ENCODE results near the gene HELLS.
"Not testable (repeated sequence)": the region's sequence is repeated elsewhere in the genome, so short reads cannot be mapped to it uniquely, and the experiment has no call there.

The HELLS gene

GRCh38 chr10:94546049-94546900, 687 bp downstream of the HELLS start:
- DNase-seq, result no peak
- peak overlapping the region; percentile 58 for H3K27ac ChIP-seq (ENCODE audit: insufficient read depth, low read length, poor library complexity, severe bottlenecking)

GRCh38 chr10:94546901-94547185, 1.3 kb downstream of the HELLS start:
- no peak overlapping the region for H3K27ac ChIP-seq (ENCODE audit: insufficient read depth, low read length, poor library complexity, severe bottlenecking)
- H3K4me1 ChIP-seq (ENCODE audit: control insufficient read depth, insufficient read depth, low read length, poor library complexity, severe bottlenecking), result no peaks in the 10 kb centered on the region
- H3K36me3 ChIP-seq (ENCODE audit: control insufficient read depth, insufficient read depth, low read length), result no peaks in the 10 kb centered on the region
- no peaks in the 10 kb centered on the region for H3K9me3 ChIP-seq (ENCODE audit: control insufficient read depth, low read length)
- no peak for DNase-seq
- H3K4me3 ChIP-seq (ENCODE audit: insufficient read depth, low read depth, low read length, poor library complexity, severe bottlenecking), result peak overlapping the region; percentile 98
- no peaks in the 10 kb centered on the region for H3K27me3 ChIP-seq (replicated peaks; ENCODE audit: control insufficient read depth, insufficient read depth, low read length, poor library complexity, severe bottlenecking)

More at GRCh38 chr10:94546049-94546900, 687 bp downstream of the HELLS start:
- Histone ChIP-seq H3K9me3 (ENCODE audit: control insufficient read depth, low read length) (no peaks in the 10 kb centered on the region), H3K27me3 (replicated peaks; ENCODE audit: control insufficient read depth, insufficient read depth, low read length, poor library complexity, severe bottlenecking) (no peaks in the 10 kb centered on the region), H3K4me1 (ENCODE audit: control insufficient read depth, insufficient read depth, low read length, poor library complexity, severe bottlenecking) (no peaks in the 10 kb centered on the region), H3K4me3 (ENCODE audit: insufficient read depth, low read depth, low read length, poor library complexity, severe bottlenecking) (peak overlapping the region; percentile 98), H3K36me3 (ENCODE audit: control insufficient read depth, insufficient read depth, low read length) (no peaks in the 10 kb centered on the region)

GRCh38 chr10:94549221-94549620, 3.6 kb downstream of the HELLS start:
- Histone ChIP-seq H3K4me3 (ENCODE audit: insufficient read depth, low read depth, low read length, poor library complexity, severe bottlenecking) (no peak overlapping the region), H3K9me3 (ENCODE audit: control insufficient read depth, low read length) (no peaks in the 10 kb centered on the region), H3K4me1 (ENCODE audit: control insufficient read depth, insufficient read depth, low read length, poor library complexity, severe bottlenecking) (no peaks in the 10 kb centered on the region), H3K27me3 (replicated peaks; ENCODE audit: control insufficient read depth, insufficient read depth, low read length, poor library complexity, severe bottlenecking) (no peaks in the 10 kb centered on the region), H3K36me3 (ENCODE audit: control insufficient read depth, insufficient read depth, low read length) (no peaks in the 10 kb centered on the region), H3K27ac (ENCODE audit: insufficient read depth, low read length, poor library complexity, severe bottlenecking) (no peak overlapping the region)
- no peak for DNase-seq

GRCh38 chr10:94567714-94568307, 22.2 kb downstream of the HELLS start:
- not testable (repeated sequence) for H3K36me3 ChIP-seq (ENCODE audit: control insufficient read depth, insufficient read depth, low read length); H3K9me3 ChIP-seq (ENCODE audit: control insufficient read depth, low read length); H3K27me3 ChIP-seq (replicated peaks; ENCODE audit: control insufficient read depth, insufficient read depth, low read length, poor library complexity, severe bottlenecking); H3K4me3 ChIP-seq (ENCODE audit: insufficient read depth, low read depth, low read length, poor library complexity, severe bottlenecking); DNase-seq; H3K27ac ChIP-seq (ENCODE audit: insufficient read depth, low read length, poor library complexity, severe bottlenecking); H3K4me1 ChIP-seq (ENCODE audit: control insufficient read depth, insufficient read depth, low read length, poor library complexity, severe bottlenecking)

- Histone ChIP-seq H3K27me3 (replicated peaks; ENCODE audit: control insufficient read depth, insufficient read depth, low read length, poor library complexity, severe bottlenecking) (no peaks in the 10 kb centered on the region), H3K27ac (ENCODE audit: insufficient read depth, low read length, poor library complexity, severe bottlenecking) (no peak overlapping the region), H3K9me3 (ENCODE audit: control insufficient read depth, low read length) (no peaks in the 10 kb centered on the region), H3K4me1 (ENCODE audit: control insufficient read depth, insufficient read depth, low read length, poor library complexity, severe bottlenecking) (no peaks in the 10 kb centered on the region), H3K4me3 (ENCODE audit: insufficient read depth, low read depth, low read length, poor library complexity, severe bottlenecking) (no peak overlapping the region), H3K36me3 (ENCODE audit: control insufficient read depth, insufficient read depth, low read length) (no peaks in the 10 kb centered on the region)
- no peak for DNase-seq
Observed at GRCh38 chr10:94571081-94571480, 25.5 kb downstream of the HELLS start.

- Histone ChIP-seq H3K36me3 (ENCODE audit: control insufficient read depth, insufficient read depth, low read length) (no peaks in the 10 kb centered on the region), H3K27ac (ENCODE audit: insufficient read depth, low read length, poor library complexity, severe bottlenecking) (no peak overlapping the region), H3K4me1 (ENCODE audit: control insufficient read depth, insufficient read depth, low read length, poor library complexity, severe bottlenecking) (no peaks in the 10 kb centered on the region), H3K9me3 (ENCODE audit: control insufficient read depth, low read length) (no peaks in the 10 kb centered on the region), H3K4me3 (ENCODE audit: insufficient read depth, low read depth, low read length, poor library complexity, severe bottlenecking) (no peak overlapping the region), H3K27me3 (replicated peaks; ENCODE audit: control insufficient read depth, insufficient read depth, low read length, poor library complexity, severe bottlenecking) (no peaks in the 10 kb centered on the region)
- no peak for DNase-seq
Observed at GRCh38 chr10:94571528-94571927, 25.9 kb downstream of the HELLS start.

GRCh38 chr10:94578790-94579189, 33.2 kb downstream of the HELLS start:
- no peaks in the 10 kb centered on the region for H3K27me3 ChIP-seq (replicated peaks; ENCODE audit: control insufficient read depth, insufficient read depth, low read length, poor library complexity, severe bottlenecking)
- H3K27ac ChIP-seq (ENCODE audit: insufficient read depth, low read length, poor library complexity, severe bottlenecking), result no peak overlapping the region
- no peaks in the 10 kb centered on the region for H3K9me3 ChIP-seq (ENCODE audit: control insufficient read depth, low read length)
- no peaks in the 10 kb centered on the region for H3K4me1 ChIP-seq (ENCODE audit: control insufficient read depth, insufficient read depth, low read length, poor library complexity, severe bottlenecking)
- no peak overlapping the region for H3K4me3 ChIP-seq (ENCODE audit: insufficient read depth, low read depth, low read length, poor library complexity, severe bottlenecking)
- no peaks in the 10 kb centered on the region for H3K36me3 ChIP-seq (ENCODE audit: control insufficient read depth, insufficient read depth, low read length)
- DNase-seq, result no peak

- Histone ChIP-seq H3K4me1 (ENCODE audit: control insufficient read depth, insufficient read depth, low read length, poor library complexity, severe bottlenecking) (no peaks in the 10 kb centered on the region), H3K4me3 (ENCODE audit: insufficient read depth, low read depth, low read length, poor library complexity, severe bottlenecking) (no peak overlapping the region), H3K27ac (ENCODE audit: insufficient read depth, low read length, poor library complexity, severe bottlenecking) (no peak overlapping the region), H3K27me3 (replicated peaks; ENCODE audit: control insufficient read depth, insufficient read depth, low read length, poor library complexity, severe bottlenecking) (no peaks in the 10 kb centered on the region), H3K9me3 (ENCODE audit: control insufficient read depth, low read length) (no peaks in the 10 kb centered on the region), H3K36me3 (ENCODE audit: control insufficient read depth, insufficient read depth, low read length) (no peaks in the 10 kb centered on the region)
- DNase-seq, result no peak
Observed at GRCh38 chr10:94583124-94583523, 37.5 kb downstream of the HELLS start.

GRCh38 chr10:94591461-94592205, 46.0 kb downstream of the HELLS start:
- H3K27me3 ChIP-seq (replicated peaks; ENCODE audit: control insufficient read depth, insufficient read depth, low read length, poor library complexity, severe bottlenecking), result no peaks in the 10 kb centered on the region
- no peaks in the 10 kb centered on the region for H3K9me3 ChIP-seq (ENCODE audit: control insufficient read depth, low read length)
- H3K27ac ChIP-seq (ENCODE audit: insufficient read depth, low read length, poor library complexity, severe bottlenecking), result no peak overlapping the region
- no peak overlapping the region for H3K4me3 ChIP-seq (ENCODE audit: insufficient read depth, low read depth, low read length, poor library complexity, severe bottlenecking)
- no peaks in the 10 kb centered on the region for H3K4me1 ChIP-seq (ENCODE audit: control insufficient read depth, insufficient read depth, low read length, poor library complexity, severe bottlenecking)
- no peaks in the 10 kb centered on the region for H3K36me3 ChIP-seq (ENCODE audit: control insufficient read depth, insufficient read depth, low read length)
- DNase-seq, result no peak
